ENCODE data around the gene TRPC1.

The TRPC1 gene

DNA sequence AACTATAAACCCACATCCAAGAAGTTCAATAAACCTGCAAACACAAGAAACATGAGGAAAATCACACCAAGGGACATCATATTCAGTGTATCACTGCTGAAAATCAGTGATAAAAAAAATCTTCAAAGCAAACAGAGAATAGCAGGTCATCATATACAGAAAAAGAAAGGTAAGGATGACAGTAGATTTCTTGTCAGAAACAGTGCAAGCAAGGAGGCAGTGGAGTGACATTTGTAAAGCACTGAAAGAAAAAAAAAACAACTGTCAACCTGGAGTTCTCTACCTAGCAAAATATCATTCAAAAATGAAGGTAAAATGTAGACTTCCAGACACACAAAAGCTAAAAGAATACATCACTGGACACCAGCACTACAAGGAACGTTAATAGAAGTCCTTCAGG, 71.5 kb downstream of the TRPC1 start:
- no peaks in the 10 kb centered on the region for H3K9me3 Mint-ChIP-seq
- H3K4me1 Mint-ChIP-seq: no peaks in the 10 kb centered on the region
- H3K27me3 Mint-ChIP-seq: no peaks in the 10 kb centered on the region
- no peak overlapping the region for H3K27ac Mint-ChIP-seq
- peaks cover 3% of the 10 kb centered on the region for H3K36me3 Mint-ChIP-seq
- no peak overlapping the region for H3K4me3 Mint-ChIP-seq

DNA sequence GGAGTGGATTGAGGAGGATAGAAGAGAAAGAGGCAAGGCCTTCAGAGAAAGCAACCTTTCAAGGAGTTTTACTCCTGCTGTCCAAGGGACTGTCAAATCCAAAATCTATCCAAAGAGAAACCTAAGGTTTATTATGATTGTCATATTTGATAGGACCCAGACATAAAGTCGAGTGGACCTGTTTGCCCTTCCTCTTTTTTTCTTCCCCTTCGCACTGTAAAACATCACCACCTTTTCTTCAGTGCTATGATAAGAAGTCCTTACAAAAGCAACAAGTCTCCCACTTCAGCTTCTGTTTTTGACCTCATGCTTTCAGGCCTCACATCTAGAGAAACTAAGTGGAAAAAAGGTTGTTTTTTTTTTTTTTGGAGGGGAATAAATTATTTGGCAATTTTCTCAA, 73.0 kb downstream of the TRPC1 start:
- Mint-ChIP-seq H3K27me3 (no peaks in the 10 kb centered on the region), H3K4me1 (no peaks in the 10 kb centered on the region), H3K27ac (no peak overlapping the region), H3K36me3 (peaks cover 3% of the 10 kb centered on the region), H3K9me3 (no peaks in the 10 kb centered on the region), H3K4me3 (no peak overlapping the region)

- Mint-ChIP-seq H3K4me1 (no peaks in the 10 kb centered on the region), H3K9me3 (no peaks in the 10 kb centered on the region), H3K4me3 (no peak overlapping the region), H3K27me3 (no peaks in the 10 kb centered on the region), H3K36me3 (no peaks in the 10 kb centered on the region), H3K27ac (no peak overlapping the region)
Measured at GRCh38 chr3:142801746-142802145, 77.9 kb downstream of the TRPC1 start.

DNA sequence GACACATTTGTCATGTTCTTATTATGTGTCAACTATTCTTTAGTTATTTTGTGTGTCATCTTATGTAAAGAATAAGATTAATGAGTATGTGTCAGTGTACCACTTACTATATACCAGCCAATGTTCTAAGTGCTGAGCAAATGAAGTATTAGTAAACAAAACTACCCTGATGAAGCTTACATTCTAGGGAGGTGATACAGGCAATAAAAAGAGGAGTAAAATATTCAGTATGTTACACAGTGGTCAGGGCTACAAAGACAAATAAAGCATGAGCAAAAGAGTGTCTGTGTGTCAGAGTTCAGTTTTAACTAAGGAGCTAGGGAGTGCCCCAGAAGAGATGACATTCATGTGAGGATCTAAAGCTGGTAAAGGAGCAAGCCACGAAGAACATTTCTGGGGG, 79.1 kb downstream of the TRPC1 start:
- Mint-ChIP-seq H3K27ac (no peak overlapping the region), H3K9me3 (no peaks in the 10 kb centered on the region), H3K4me1 (no peaks in the 10 kb centered on the region), H3K36me3 (no peaks in the 10 kb centered on the region), H3K4me3 (no peak overlapping the region), H3K27me3 (no peaks in the 10 kb centered on the region)

DNA sequence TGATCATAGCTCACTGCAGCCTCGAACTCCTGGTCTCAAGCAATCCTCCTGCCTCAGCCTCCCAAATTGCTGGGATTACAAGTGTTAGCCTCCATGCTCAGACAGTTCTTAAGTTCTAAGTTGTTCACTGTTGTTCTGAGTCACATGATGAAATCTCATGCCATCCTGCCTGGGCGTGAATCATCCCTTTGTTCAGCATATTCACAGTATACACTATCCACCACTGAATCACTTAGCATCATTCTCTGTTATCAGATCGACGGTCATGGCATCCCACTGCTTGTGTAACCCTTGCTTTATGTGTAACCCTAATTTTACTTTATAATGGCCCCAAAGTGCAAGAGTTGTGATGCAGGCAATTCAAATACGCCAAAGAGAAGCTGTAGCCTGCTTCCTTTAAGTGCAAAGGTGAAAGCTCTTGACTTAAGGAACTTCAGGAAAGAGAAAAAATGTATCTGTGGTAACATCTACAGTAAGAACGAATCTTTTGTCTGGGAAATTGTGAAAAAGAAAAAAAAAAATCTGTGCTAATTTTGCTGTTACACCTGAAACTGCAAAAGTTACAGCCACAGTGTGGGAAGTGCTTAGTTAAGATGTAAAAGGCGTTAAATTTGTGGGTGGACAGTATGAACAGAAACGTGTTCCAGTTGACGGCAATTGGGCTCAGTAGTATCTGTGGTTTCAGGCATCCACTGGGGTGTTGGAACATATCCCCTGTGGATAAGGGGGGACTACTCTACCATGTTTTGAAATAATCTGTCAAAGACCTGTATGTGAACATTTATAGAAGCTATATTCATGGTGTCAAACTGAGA, 84.5 kb downstream of the TRPC1 start:
- Mint-ChIP-seq H3K36me3 (no peaks in the 10 kb centered on the region), H3K27ac (no peak overlapping the region), H3K9me3 (no peaks in the 10 kb centered on the region), H3K4me3 (no peak overlapping the region), H3K4me1 (no peaks in the 10 kb centered on the region), H3K27me3 (no peaks in the 10 kb centered on the region)

DNA sequence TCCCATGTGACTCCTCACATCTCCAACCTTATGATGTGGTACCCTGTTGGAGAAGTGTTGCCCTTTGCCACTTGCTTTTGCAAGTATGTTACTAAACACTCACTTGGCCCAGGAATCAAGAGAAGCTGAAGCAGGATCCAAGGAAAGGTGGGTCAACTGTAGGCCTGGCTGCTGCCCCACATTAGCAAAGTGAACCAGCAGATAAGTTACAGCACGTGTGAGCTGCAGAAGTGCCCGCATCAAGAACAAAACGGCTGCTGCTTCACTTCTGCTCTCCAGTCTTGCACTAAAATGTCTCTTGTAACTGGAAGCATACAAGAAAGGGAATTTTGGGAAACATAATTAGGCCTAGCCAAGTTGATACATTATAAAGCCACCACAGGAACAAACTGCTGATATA, 85.4 kb downstream of the TRPC1 start:
- no peaks in the 10 kb centered on the region for H3K36me3 Mint-ChIP-seq
- H3K4me1 Mint-ChIP-seq: no peaks in the 10 kb centered on the region
- H3K4me3 Mint-ChIP-seq: no peak overlapping the region
- no peak overlapping the region for H3K27ac Mint-ChIP-seq
- no peaks in the 10 kb centered on the region for H3K9me3 Mint-ChIP-seq
- no peaks in the 10 kb centered on the region for H3K27me3 Mint-ChIP-seq

DNA sequence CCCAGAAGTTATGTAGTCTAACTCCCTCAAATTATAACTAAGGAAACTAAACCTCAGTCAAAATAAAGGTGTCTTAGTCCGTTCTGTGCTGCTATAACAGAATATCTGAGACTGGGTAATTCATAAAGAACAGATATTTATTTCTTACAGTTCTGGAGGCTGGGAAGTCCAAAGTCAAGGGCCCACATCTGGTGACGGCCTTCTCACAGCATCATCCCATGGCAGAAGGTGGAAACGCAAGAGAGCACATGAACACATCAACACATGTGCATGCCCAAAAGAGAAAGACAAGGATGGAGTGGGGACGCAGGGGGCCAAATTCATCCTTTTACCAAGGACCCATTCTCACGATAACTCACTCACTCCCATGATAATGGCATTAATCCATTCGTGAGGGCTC, 92.0 kb downstream of the TRPC1 start:
- Mint-ChIP-seq H3K4me3 (no peak overlapping the region), H3K27me3 (peaks cover 6% of the 10 kb centered on the region), H3K4me1 (no peaks in the 10 kb centered on the region), H3K27ac (no peak overlapping the region), H3K9me3 (no peaks in the 10 kb centered on the region), H3K36me3 (no peaks in the 10 kb centered on the region)

- Mint-ChIP-seq H3K4me1 (no peaks in the 10 kb centered on the region), H3K27me3 (peaks cover 6% of the 10 kb centered on the region), H3K36me3 (no peaks in the 10 kb centered on the region), H3K27ac (no peak overlapping the region), H3K9me3 (no peaks in the 10 kb centered on the region), H3K4me3 (no peak overlapping the region)
Measured at GRCh38 chr3:142817356-142817755, 93.5 kb downstream of the TRPC1 start.

GRCh38 chr3:142817897-142818296, 94.1 kb downstream of the TRPC1 start:
- Mint-ChIP-seq H3K27ac (no peak overlapping the region), H3K4me3 (no peak overlapping the region), H3K27me3 (peaks cover 6% of the 10 kb centered on the region), H3K9me3 (no peaks in the 10 kb centered on the region), H3K36me3 (no peaks in the 10 kb centered on the region), H3K4me1 (no peaks in the 10 kb centered on the region)

- H3K9me3 Mint-ChIP-seq: no peaks in the 10 kb centered on the region
- H3K36me3 Mint-ChIP-seq: no peaks in the 10 kb centered on the region
- H3K27me3 Mint-ChIP-seq: peaks cover 6% of the 10 kb centered on the region
- H3K27ac Mint-ChIP-seq: no peak overlapping the region
- H3K4me1 Mint-ChIP-seq: no peaks in the 10 kb centered on the region
- no peak overlapping the region for H3K4me3 Mint-ChIP-seq
Measured at GRCh38 chr3:142818651-142819050, 94.8 kb downstream of the TRPC1 start.

DNA sequence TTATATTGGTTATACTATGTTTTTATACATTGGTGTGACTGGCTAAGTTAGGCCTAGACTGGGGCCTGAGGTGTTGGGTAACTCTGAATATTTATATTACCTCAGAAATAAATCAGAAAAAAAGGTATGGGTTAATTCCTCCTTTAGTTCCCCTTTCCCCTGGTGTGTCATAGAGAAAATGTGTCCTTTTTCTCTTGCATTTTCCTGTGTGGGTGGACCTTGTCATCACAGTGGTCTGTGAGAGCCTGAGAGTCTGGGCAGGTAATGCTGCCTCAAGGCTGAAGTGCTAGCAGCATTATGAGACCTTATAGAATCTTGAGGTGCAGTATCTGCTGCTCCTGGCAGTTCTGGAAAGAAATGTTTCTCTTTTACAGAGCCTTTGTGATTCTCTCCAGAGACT, 95.3 kb downstream of the TRPC1 start:
- H3K36me3 Mint-ChIP-seq: no peaks in the 10 kb centered on the region
- no peak overlapping the region for H3K27ac Mint-ChIP-seq
- H3K9me3 Mint-ChIP-seq: no peaks in the 10 kb centered on the region
- no peak overlapping the region for H3K4me3 Mint-ChIP-seq
- H3K27me3 Mint-ChIP-seq: peaks cover 6% of the 10 kb centered on the region
- H3K4me1 Mint-ChIP-seq: no peaks in the 10 kb centered on the region

GRCh38 chr3:142828703-142829305, 105.0 kb downstream of the TRPC1 start:
- no peaks in the 10 kb centered on the region for H3K36me3 Mint-ChIP-seq
- no peak overlapping the region for H3K4me3 Mint-ChIP-seq
- no peaks in the 10 kb centered on the region for H3K4me1 Mint-ChIP-seq
- H3K27ac Mint-ChIP-seq: no peak overlapping the region
- no peaks in the 10 kb centered on the region for H3K9me3 Mint-ChIP-seq
- H3K27me3 Mint-ChIP-seq: peaks cover 4% of the 10 kb centered on the region

GRCh38 chr3:142837526-142837925, 113.7 kb downstream of the TRPC1 start:
- no peaks in the 10 kb centered on the region for H3K4me1 Mint-ChIP-seq
- peaks cover 3% of the 10 kb centered on the region for H3K36me3 Mint-ChIP-seq
- peaks cover 5% of the 10 kb centered on the region for H3K27me3 Mint-ChIP-seq
- no peaks in the 10 kb centered on the region for H3K9me3 Mint-ChIP-seq
- H3K27ac Mint-ChIP-seq: no peak overlapping the region
- H3K4me3 Mint-ChIP-seq: no peak overlapping the region

GRCh38 chr3:142839831-142840230, 116.0 kb downstream of the TRPC1 start:
- Mint-ChIP-seq H3K9me3 (no peaks in the 10 kb centered on the region), H3K36me3 (peaks cover 3% of the 10 kb centered on the region), H3K27ac (no peak overlapping the region), H3K27me3 (peaks cover 4% of the 10 kb centered on the region), H3K4me1 (no peaks in the 10 kb centered on the region), H3K4me3 (no peak overlapping the region)

- Mint-ChIP-seq H3K4me1 (no peaks in the 10 kb centered on the region), H3K27me3 (no peaks in the 10 kb centered on the region), H3K4me3 (no peak overlapping the region), H3K9me3 (no peaks in the 10 kb centered on the region), H3K27ac (no peak overlapping the region), H3K36me3 (no peaks in the 10 kb centered on the region)
Measured at GRCh38 chr3:142844339-142844977, 120.6 kb downstream of the TRPC1 start.

GRCh38 chr3:142846779-142847577, 123.1 kb downstream of the TRPC1 start:
- H3K4me1 Mint-ChIP-seq: no peaks in the 10 kb centered on the region
- H3K27ac Mint-ChIP-seq: no peak overlapping the region
- H3K36me3 Mint-ChIP-seq: no peaks in the 10 kb centered on the region
- no peak overlapping the region for H3K4me3 Mint-ChIP-seq
- no peaks in the 10 kb centered on the region for H3K27me3 Mint-ChIP-seq
- H3K9me3 Mint-ChIP-seq: no peaks in the 10 kb centered on the region
